Measurements from ENCODE around the gene PLOD1. TPM values are rescaled to one million over a fixed set of nuclear protein-coding genes. Genes with fewer than 3 reads are reported as not detected.

PLOD1 gene
- 72.3 to 83.5 TPM (median 81.5 TPM) in 5 replicates for total RNA-seq (2022; extraction: Qiagen RNA extraction; ENCODE audit: low read depth)

DNA sequence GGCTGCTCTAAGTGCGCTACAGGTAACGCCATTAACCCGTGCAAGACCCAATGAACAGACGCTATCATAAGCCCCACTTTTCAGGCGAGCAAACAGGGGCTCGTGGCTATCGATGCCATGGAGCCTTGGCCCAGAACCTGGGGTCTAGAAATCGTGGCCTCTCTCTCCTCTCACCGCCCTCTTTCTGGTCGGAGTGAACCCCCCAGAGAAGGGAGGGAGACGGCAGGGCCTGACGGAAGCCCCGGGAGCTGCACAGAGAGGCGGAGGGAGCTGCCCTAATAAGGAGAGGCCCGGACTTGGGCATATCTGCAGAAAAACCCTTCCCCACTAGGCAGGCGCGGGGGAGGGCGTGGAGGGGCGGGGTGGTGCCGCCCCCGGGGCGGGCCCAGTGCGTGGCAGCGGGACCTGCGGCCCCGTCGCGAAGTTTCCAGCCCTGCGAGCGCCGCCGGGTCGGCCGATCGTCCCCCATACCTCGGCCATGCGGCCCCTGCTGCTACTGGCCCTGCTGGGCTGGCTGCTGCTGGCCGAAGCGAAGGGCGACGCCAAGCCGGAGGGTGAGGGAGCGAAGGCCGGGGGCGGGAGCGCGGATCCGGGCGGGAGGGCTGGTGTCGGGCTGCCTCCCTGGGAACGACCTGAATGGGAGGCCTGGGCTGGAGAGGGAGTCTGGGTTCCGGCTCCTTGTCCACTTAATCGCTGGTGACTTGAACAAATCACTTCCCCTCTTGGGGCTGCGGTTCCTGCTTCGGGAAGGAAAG, at the start of gene PLOD1:
Gene PLOD1 (plus strand): TSS at position 416 of the 755 bp plus-strand sequence. CDS start 63 bp downstream, at position 479.

DNA sequence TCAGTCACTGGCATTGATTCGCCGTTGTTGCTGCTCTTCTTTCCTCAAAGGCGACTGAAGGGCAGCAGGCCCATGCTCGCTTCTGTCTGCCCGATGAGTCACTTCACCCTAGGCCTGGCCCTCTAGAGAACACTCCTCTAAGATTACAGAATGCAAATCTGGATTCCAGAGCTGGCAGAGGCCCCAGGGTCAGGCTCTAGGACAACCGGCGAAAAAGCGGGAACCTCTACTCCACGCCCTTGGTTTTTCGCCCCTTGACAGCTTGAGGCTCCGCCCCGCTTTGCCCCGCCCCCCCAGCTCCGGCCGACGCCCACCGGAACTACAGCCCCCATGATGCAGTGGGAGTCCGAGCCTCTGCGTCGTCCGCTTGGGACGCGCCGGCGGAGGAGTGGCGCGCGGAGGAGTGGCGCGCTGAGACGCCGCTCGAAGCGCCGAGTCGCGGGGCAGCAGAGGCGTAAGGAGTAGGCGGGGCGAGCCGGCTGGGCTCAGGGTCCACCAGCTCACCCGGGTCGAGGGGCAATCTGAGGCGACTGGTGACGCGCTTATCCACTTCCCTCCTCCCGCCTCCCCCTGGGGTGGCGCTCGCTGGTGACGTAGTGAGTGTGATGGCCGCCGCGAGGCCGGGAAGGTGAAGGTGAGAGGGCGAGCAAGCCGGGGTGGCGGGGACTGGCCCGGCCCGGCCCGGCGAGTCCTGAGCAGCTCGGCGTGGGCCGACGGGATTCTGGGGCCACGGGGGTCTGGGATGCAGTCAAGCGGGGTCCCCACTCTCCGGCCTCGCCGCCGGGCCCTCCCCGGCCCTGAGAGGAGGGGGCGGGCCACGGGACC, 45.5 kb downstream of the PLOD1 start, which contains the start of gene MFN2:
Gene MFN2 (plus strand): TSS at position 594 of the 825 bp plus-strand sequence. CDS start 8,725 bp downstream, outside the sequence.

Other genes starting within 250 kb of the PLOD1 start
- 0.07 to 0.10 TPM (median 0.08 TPM) in 5 replicates for gene DRAXIN, start 243.0 kb upstream of the PLOD1 start, total RNA-seq (2022; extraction: Qiagen RNA extraction; ENCODE audit: low read depth)
- gene AGTRAP, start 198.6 kb upstream of the PLOD1 start, total RNA-seq (2022; extraction: Qiagen RNA extraction; ENCODE audit: low read depth), result 68.0 to 104 TPM (median 93.4 TPM) in 5 replicates
- 0.05 TPM in 1 of 5 replicates, not detected in the others for gene C1orf167, start 172.5 kb upstream of the PLOD1 start, total RNA-seq (2022; extraction: Qiagen RNA extraction; ENCODE audit: low read depth)
- gene MTHFR, start 128.8 kb upstream of the PLOD1 start, total RNA-seq (2022; extraction: Qiagen RNA extraction; ENCODE audit: low read depth), result 3.8 to 4.6 TPM (median 4.0 TPM) in 5 replicates
- gene CLCN6, start 128.5 kb upstream of the PLOD1 start, total RNA-seq (2022; extraction: Qiagen RNA extraction; ENCODE audit: low read depth), result 4.9 to 5.9 TPM (median 5.4 TPM) in 5 replicates
- not detected in 5 replicates for gene NPPA, start 86.9 kb upstream of the PLOD1 start, total RNA-seq (2022; extraction: Qiagen RNA extraction; ENCODE audit: low read depth)
- gene NPPB, start 75.8 kb upstream of the PLOD1 start, total RNA-seq (2022; extraction: Qiagen RNA extraction; ENCODE audit: low read depth), result 0.56 TPM in 1 of 5 replicates, not detected in the others
- 28.3 to 50.7 TPM (median 45.7 TPM) in 5 replicates for gene KIAA2013, start 8.3 kb upstream of the PLOD1 start, total RNA-seq (2022; extraction: Qiagen RNA extraction; ENCODE audit: low read depth)
- 29.1 to 36.4 TPM (median 33.8 TPM) in 5 replicates for gene MFN2, start 45.7 kb downstream of the PLOD1 start, total RNA-seq (2022; extraction: Qiagen RNA extraction; ENCODE audit: low read depth)
- gene MIIP, start 84.8 kb downstream of the PLOD1 start, total RNA-seq (2022; extraction: Qiagen RNA extraction; ENCODE audit: low read depth), result 10.6 to 15.7 TPM (median 12.1 TPM) in 5 replicates
- gene TNFRSF8, start 128.6 kb downstream of the PLOD1 start, total RNA-seq (2022; extraction: Qiagen RNA extraction; ENCODE audit: low read depth), result 0.09 to 0.14 TPM (median 0.12 TPM) in 4 of 5 replicates, not detected in the other
- gene TNFRSF1B, start 232.3 kb downstream of the PLOD1 start, total RNA-seq (2022; extraction: Qiagen RNA extraction; ENCODE audit: low read depth), result 0.45 to 0.69 TPM (median 0.60 TPM) in 5 replicates

Measured in A549 treated with RU486 at 1 μM for 4 hours (cell line).